Keratinocyte (primary cell): Measurements from ENCODE around the gene DLGAP1. TPM values are rescaled to one million over a fixed set of nuclear protein-coding genes. Genes with fewer than 3 reads are reported as not detected.

Source experiments
- DNase-seq: peaks from one replicate; pipeline ENCODE4 v3.0.0-alpha.2; 2011; ENCODE audit warnings: low read depth, missing footprints, low spot score
- FAIRE-seq: peaks from 2 replicates; lab custom pipeline; 2011; peaks lifted over from hg19 to GRCh38; lab: Jason Lieb, UNC
- H2AFZ ChIP-seq: 2 replicates; pipeline ENCODE4 v1.6.0; 2012; ENCODE audit warnings: low read length, control low read depth, inconsistent platforms; ENCODE audit not compliant: control insufficient read depth
- H3K27ac ChIP-seq: 2 replicates; pipeline ENCODE4 v1.5.1; 2011; ENCODE audit warnings: low read length; ENCODE audit not compliant: control insufficient read depth, insufficient read depth
- H3K27me3 ChIP-seq: 3 replicates; pipeline ENCODE4 v1.6.0; 2011; ENCODE audit warnings: low read length; ENCODE audit not compliant: control insufficient read depth, insufficient read depth; ENCODE audit errors: extremely low read depth
- H3K36me3 ChIP-seq, 2 experiments: 2 replicates in 1 of 2; 3 replicates in 1 of 2; pipeline ENCODE4 v1.5.1; 2011; ENCODE audit warnings: low read length in 2 of 2, mild to moderate bottlenecking in 1 of 2; ENCODE audit not compliant: control insufficient read depth in 2 of 2, insufficient read depth in 2 of 2; ENCODE audit errors: extremely low read depth in 1 of 2
- H3K4me1 ChIP-seq: 3 replicates; pipeline ENCODE4 v1.5.1; 2011; ENCODE audit warnings: low read length; ENCODE audit not compliant: control insufficient read depth, insufficient read depth; ENCODE audit errors: extremely low read depth
- H3K4me2 ChIP-seq: 3 replicates; pipeline ENCODE4 v1.6.0; 2011; ENCODE audit warnings: low read depth, low read length; ENCODE audit not compliant: control insufficient read depth, insufficient read depth; ENCODE audit errors: extremely low read depth
- H3K4me3 ChIP-seq, 3 experiments: fragments of 200-600 bp in 1 of 3; sonication (generic) in 1 of 3; 2 replicates in 2 of 3; 3 replicates in 1 of 3; pipeline ENCODE4 v1.5.1; 2011 to 2016; ENCODE audit warnings: low read length in 3 of 3, mild to moderate bottlenecking in 3 of 3, control low read depth in 2 of 3, inconsistent platforms in 1 of 3, low read depth in 1 of 3, mixed read lengths in 1 of 3, mixed run types in 1 of 3, moderate library complexity in 1 of 3; ENCODE audit not compliant: control insufficient read depth in 2 of 3, insufficient read depth in 2 of 3; ENCODE audit errors: extremely low read depth in 1 of 3
- H3K79me2 ChIP-seq: 2 replicates; pipeline ENCODE4 v1.6.0; 2012; ENCODE audit warnings: low read length; ENCODE audit not compliant: control insufficient read depth, insufficient read depth
- H3K9ac ChIP-seq: 3 replicates; pipeline ENCODE4 v1.6.0; 2011; ENCODE audit warnings: low read length; ENCODE audit not compliant: control insufficient read depth, insufficient read depth; ENCODE audit errors: extremely low read depth
- H3K9me1 ChIP-seq: 3 replicates; pipeline ENCODE4 v1.6.0; 2011; ENCODE audit warnings: low read length; ENCODE audit not compliant: control insufficient read depth, insufficient read depth; ENCODE audit errors: extremely low read depth
- H3K9me3 ChIP-seq: 2 replicates; pipeline ENCODE4 v1.5.1; 2012; ENCODE audit warnings: low read depth, low read length; ENCODE audit not compliant: control insufficient read depth
- H4K20me1 ChIP-seq: 3 replicates; pipeline ENCODE4 v1.6.0; 2011; ENCODE audit warnings: low read length; ENCODE audit not compliant: control insufficient read depth, insufficient read depth; ENCODE audit errors: extremely low read depth
- EZH2 ChIP-seq: IDR thresholded peaks from one replicate; pipeline ENCODE4 v1.6.1; 2012; ENCODE audit warnings: inconsistent platforms, mild to moderate bottlenecking, low read length, moderate library complexity
- dilution Hi-C: fragments of 300-500 bp; cut with MboI; formaldehyde crosslinking; loops from one replicate; pipeline ENCODE4 v1.7.0; 2020; ENCODE audit warnings: low sequenced_read_pairs; ENCODE audit not compliant: extremely low pct_ligation_motif_present
- polyA plus RNA-seq, 5 experiments: library from polyadenylated mRNA; depleted of rRNA in 3 of 5; stranded (reverse) in 3 of 5; stranded (forward) in 1 of 5; unstranded in 1 of 5; fragments of >200 nt; gene quantifications; 1 replicate in 1 of 5; 2 replicates in 3 of 5; 3 replicates in 1 of 5; pipeline versions ENCODE4 v1.2.1 to v1.2.3, GENCODE V29; 2011 to 2012; ENCODE audit warnings: missing spikeins in 2 of 5, low read depth in 1 of 5, low replicate concordance in 1 of 5
- TF ChIP-seq, protein P1 (sequence below), 3 experiments: IDR thresholded peaks in 1 of 3; conservative IDR thresholded peaks in 1 of 3; optimal IDR thresholded peaks in 1 of 3; 2 replicates in 2 of 3; 3 replicates in 1 of 3; pipeline versions ENCODE3 to v1.5.1; 2011; ENCODE audit warnings: low read length in 3 of 3, mild to moderate bottlenecking in 3 of 3, moderate library complexity in 2 of 3, control low read depth in 1 of 3, inconsistent platforms in 1 of 3; ENCODE audit not compliant: insufficient read depth in 2 of 3; ENCODE audit errors: extremely low read depth in 1 of 3

DLGAP1 gene
- polyA plus RNA-seq, 1 donor (not counting 4 experiments of a cell fraction or from before 2014, with no cell fraction given), result not detected

DNA sequence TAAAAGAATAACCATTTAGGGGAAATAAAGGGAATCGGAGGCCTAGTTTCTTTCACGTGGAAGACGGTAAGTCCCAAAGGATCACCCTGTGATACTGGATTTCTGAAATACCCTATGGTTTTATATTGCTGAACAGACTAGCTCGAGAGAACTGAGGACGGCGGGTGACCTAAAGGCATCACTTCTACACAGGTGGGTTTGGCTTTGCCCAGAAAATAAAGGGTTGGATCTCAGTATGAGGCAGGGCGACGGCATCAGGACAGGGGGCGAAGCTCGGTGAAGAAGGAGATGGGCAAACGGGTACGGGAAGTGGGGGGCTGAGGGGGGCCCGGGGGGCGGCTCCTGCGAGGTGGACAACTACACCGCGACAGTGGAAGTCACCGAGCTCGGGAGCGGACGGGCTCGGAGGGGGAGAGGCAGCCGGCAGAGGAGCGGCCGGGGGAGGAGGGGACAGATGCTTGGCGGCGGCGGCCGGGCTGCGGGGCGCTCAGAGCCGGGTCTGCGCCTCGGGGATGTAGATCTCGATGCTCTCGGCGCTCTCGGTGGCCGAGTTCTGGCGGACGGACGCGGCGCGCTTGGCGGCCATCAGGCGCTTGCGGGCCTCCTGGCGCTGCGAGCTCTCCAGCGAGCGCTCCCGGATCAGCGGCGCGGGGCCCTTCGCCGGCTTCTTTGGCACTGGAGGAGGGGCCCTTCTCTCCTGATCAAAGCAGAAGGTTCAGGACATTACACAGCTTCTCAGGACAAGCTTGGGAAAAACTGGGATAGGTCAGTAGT is 956.2 kb downstream of the DLGAP1 start:
- peak overlapping the region; percentile 23 to 54 (median 29) for H3K4me3 ChIP-seq
- H3K9me1 ChIP-seq, result no peaks in the 10 kb centered on the region
- no peak overlapping the region for H3K9ac ChIP-seq
- peaks cover 3% of the 10 kb centered on the region for H3K27me3 ChIP-seq
- dilution Hi-C loops, result no loop called here
- FAIRE-seq (no peak), DNase-seq (no peak)
- TF ChIP-seq, protein P1, sequence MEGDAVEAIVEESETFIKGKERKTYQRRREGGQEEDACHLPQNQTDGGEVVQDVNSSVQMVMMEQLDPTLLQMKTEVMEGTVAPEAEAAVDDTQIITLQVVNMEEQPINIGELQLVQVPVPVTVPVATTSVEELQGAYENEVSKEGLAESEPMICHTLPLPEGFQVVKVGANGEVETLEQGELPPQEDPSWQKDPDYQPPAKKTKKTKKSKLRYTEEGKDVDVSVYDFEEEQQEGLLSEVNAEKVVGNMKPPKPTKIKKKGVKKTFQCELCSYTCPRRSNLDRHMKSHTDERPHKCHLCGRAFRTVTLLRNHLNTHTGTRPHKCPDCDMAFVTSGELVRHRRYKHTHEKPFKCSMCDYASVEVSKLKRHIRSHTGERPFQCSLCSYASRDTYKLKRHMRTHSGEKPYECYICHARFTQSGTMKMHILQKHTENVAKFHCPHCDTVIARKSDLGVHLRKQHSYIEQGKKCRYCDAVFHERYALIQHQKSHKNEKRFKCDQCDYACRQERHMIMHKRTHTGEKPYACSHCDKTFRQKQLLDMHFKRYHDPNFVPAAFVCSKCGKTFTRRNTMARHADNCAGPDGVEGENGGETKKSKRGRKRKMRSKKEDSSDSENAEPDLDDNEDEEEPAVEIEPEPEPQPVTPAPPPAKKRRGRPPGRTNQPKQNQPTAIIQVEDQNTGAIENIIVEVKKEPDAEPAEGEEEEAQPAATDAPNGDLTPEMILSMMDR (optimal IDR thresholded peaks at IDR 0.05 in 1 of 3, IDR thresholded peaks at IDR 0.05 in 1 of 3, conservative IDR thresholded peaks at IDR 0.05 in 1 of 3; ENCODE audit: extremely low read depth in 1 of 3, insufficient read depth in 2 of 3, low read length in 3 of 3), result no peak
- TF ChIP-seq EZH2, result no peak
- H3K4me1 ChIP-seq, result no peaks in the 10 kb centered on the region
- H3K79me2 ChIP-seq, result no peaks in the 10 kb centered on the region
- H3K4me2 ChIP-seq, result peak overlapping the region; percentile 61
- H4K20me1 ChIP-seq, result no peaks in the 10 kb centered on the region
- H3K36me3 ChIP-seq, result no peaks in the 10 kb centered on the region
- H3K9me3 ChIP-seq, result no peaks in the 10 kb centered on the region
- H3K27ac ChIP-seq, result no peak overlapping the region
- peak overlapping the region; percentile 51 for H2AFZ ChIP-seq

DNA sequence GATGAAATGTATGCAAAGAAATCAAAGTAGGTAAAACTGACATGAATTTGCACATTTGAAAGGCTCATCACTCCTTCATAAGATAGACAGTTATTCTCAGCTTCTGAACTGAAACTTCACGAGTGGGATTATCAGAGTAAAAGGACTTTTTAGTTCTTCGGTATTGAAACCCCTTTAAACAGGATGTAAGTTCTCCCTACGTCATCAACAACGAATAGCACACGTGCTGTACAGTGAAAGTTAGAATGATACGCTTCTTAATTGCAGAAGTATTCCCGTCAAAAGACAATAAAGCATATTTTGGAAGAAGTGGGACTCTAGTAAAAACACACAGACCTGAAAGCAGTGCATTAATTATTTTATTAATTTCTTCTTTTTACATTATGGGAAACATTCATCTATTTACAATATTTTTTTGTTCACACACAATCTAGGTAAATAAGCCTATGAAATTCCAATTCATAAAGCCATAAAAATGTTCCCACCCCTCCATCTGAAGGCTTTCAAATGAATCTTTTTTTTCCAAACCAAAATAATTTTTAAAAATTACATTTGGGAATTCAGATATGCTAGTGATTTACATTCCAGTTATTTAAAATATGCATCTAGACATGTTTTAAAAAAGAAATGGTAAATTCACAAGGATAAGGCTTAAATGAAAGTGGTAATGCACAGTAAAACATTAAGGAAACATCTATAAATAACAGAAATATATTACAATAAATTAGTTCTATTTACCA is 959.2 kb downstream of the DLGAP1 start:
- dilution Hi-C loops, result no loop called here
- Histone ChIP-seq H3K9ac (no peak overlapping the region), H3K9me3 (no peaks in the 10 kb centered on the region), H3K4me1 (no peaks in the 10 kb centered on the region), H3K79me2 (no peaks in the 10 kb centered on the region), H2AFZ (no peak overlapping the region), H3K9me1 (no peaks in the 10 kb centered on the region), H3K36me3 (no peaks in the 10 kb centered on the region), H4K20me1 (no peaks in the 10 kb centered on the region), H3K27me3 (peaks cover 3% of the 10 kb centered on the region), H3K4me2 (no peak overlapping the region), H3K4me3 (no peak overlapping the region), H3K27ac (no peak overlapping the region)
- FAIRE-seq, result peak; percentile 20
- no peak for DNase-seq
- no peak for TF ChIP-seq EZH2
- TF ChIP-seq, protein P1 (optimal IDR thresholded peaks at IDR 0.05 in 1 of 3, IDR thresholded peaks at IDR 0.05 in 1 of 3, conservative IDR thresholded peaks at IDR 0.05 in 1 of 3; ENCODE audit: extremely low read depth in 1 of 3, insufficient read depth in 2 of 3, low read length in 3 of 3), result no peak
